Measurements from ENCODE around the gene RAP1A. TPM values are rescaled to one million over a fixed set of nuclear protein-coding genes. Genes with fewer than 3 reads are reported as not detected.

Gene RAP1A
- total and polyA plus RNA-seq, 3 donors from 2014 or later = 20.8 to 42.8 (median 27.6) TPM

DNA sequence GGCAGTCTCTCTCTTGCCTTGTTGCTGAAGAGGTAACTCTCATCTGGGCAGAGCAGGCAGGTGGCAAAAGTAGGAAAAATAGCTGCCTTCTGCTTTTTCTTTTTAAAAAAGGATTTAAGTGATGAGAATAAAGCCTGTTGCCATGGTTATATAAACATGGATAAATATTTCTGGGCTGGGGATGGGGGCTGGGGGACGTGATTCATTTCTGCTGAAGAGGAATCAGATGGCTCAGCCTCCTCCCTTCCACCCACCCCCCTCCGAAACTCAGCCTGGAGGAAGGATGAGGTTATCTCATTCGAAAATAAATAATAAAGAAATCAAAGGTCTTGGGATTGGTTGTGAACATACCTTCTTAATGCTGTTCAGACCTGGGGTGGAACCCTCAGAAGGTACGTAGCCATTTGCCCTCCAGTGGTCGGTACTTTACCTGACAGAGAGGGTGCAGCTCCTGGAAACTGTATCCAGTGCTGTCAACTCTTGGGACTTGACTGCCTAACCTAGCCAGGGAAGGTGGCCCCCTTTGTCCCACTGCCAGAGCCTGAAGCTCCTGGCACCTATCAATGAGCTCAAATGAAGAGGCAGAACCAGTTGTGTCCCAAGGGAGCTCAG, 123.5 kb downstream of the RAP1A start:
- H3K4me3 ChIP-seq = no peak overlapping the region
- WGBS, 2 donors = 87 to 94% methylated on average over 5 of the region's 5 CpGs
- H3K27me3 ChIP-seq = no peaks in the 10 kb centered on the region
- H3K4me1 ChIP-seq = peaks cover 1% of the 10 kb centered on the region
- DNase-seq = no peak
- intact Hi-C loops (cut with DNase I; ENCODE audit: low total_unique reads) = no loop called here
- no peaks in the 10 kb centered on the region for H3K36me3 ChIP-seq (ENCODE audit: low read depth, missing control alignments)
- TF ChIP-seq POLR2A (IDR thresholded peaks at IDR 0.05) = no peak
- TF ChIP-seq, protein P1, sequence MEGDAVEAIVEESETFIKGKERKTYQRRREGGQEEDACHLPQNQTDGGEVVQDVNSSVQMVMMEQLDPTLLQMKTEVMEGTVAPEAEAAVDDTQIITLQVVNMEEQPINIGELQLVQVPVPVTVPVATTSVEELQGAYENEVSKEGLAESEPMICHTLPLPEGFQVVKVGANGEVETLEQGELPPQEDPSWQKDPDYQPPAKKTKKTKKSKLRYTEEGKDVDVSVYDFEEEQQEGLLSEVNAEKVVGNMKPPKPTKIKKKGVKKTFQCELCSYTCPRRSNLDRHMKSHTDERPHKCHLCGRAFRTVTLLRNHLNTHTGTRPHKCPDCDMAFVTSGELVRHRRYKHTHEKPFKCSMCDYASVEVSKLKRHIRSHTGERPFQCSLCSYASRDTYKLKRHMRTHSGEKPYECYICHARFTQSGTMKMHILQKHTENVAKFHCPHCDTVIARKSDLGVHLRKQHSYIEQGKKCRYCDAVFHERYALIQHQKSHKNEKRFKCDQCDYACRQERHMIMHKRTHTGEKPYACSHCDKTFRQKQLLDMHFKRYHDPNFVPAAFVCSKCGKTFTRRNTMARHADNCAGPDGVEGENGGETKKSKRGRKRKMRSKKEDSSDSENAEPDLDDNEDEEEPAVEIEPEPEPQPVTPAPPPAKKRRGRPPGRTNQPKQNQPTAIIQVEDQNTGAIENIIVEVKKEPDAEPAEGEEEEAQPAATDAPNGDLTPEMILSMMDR (IDR thresholded peaks at IDR 0.05) = no peak
- no peaks in the 10 kb centered on the region for H3K9me3 ChIP-seq
- H3K27ac ChIP-seq = no peak overlapping the region

DNA sequence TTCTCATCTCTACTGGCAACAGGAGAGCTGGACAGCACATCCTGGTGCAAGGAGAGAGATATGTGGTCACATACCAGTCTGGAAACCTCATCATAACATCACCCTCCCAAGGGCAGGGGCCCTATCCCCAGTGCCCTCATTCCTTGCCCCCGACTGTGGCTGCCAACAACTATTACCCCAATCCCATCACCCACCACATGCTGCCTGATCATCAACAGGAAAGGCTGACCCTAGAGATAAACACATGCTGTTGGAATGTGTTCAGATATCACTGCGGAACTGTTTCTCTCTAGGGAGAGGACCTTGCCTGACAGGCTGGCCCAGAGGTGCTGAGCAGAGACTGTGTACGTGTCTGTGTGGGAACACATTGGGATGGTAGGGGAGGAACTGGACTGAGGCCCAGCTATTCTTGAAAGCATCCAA, 124.1 kb downstream of the RAP1A start:
- Histone ChIP-seq H3K9me3 (no peaks in the 10 kb centered on the region), H3K4me1 (no peaks in the 10 kb centered on the region), H3K27me3 (no peaks in the 10 kb centered on the region), H3K4me3 (no peak overlapping the region), H3K27ac (no peak overlapping the region), H3K36me3 (ENCODE audit: low read depth, missing control alignments) (no peaks in the 10 kb centered on the region)
- TF ChIP-seq, protein P1 (IDR thresholded peaks at IDR 0.05) = no peak
- TF ChIP-seq POLR2A (IDR thresholded peaks at IDR 0.05) = no peak
- intact Hi-C loops (cut with DNase I; ENCODE audit: low total_unique reads) = no loop called here
- no peak for DNase-seq
- 55 to 57% methylated on average over 3 of the region's 3 CpGs for WGBS, 2 donors

DNA sequence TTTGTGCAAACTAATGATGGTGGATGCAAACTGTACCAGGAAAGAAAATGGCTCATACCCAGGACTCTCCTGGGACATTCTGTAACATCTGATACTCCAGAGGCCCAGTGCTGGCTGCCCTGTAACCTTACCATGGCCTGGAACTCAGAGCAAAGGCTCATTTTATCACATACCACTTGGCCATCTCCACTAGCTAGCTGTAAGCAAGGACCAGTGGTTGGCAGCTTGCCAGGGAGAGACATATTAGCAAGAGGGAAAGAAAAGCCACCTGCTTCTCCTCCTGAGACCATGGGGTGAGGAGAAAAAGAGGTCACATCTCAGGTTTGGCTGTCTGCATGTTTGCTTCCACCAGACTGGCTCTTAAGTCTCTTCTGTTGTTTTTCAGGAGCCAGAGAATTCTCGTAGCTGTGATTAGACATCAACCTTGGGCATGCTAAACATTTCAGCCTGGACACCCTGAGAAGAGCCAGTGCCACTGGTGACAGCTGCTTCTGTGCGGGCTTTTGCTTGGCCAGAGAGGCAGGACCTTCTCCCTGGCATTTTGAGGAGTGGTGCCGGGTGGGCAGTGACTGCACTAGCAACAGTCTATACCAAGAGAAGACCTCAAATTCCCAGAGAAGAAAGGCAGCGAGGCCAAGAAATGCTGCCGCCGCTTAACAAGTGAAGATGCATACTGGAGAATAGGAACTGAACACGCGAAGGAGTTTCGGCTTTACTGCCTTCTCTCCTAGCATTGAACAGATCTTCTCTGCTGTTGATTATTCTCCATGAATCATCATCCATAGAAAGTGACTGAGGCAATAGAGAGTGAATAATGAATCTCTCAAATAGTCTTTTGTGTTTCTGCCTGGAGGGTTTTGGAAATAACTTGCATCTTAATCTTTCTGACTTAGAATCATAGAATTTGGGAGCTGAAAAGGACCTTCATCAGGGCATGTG, 126.4 kb downstream of the RAP1A start:
- Histone ChIP-seq H3K27ac (no peak overlapping the region), H3K27me3 (no peaks in the 10 kb centered on the region), H3K4me3 (no peak overlapping the region), H3K36me3 (ENCODE audit: low read depth, missing control alignments) (no peaks in the 10 kb centered on the region), H3K4me1 (peaks cover 7% of the 10 kb centered on the region), H3K9me3 (no peaks in the 10 kb centered on the region)
- intact Hi-C loops (cut with DNase I; ENCODE audit: low total_unique reads) = no loop called here
- no peak for DNase-seq
- TF ChIP-seq, protein P1 (IDR thresholded peaks at IDR 0.05) = no peak
- no peak for TF ChIP-seq POLR2A (IDR thresholded peaks at IDR 0.05)
- WGBS, 2 donors = 82 to 90% methylated on average over 9 of the region's 9 CpGs

DNA sequence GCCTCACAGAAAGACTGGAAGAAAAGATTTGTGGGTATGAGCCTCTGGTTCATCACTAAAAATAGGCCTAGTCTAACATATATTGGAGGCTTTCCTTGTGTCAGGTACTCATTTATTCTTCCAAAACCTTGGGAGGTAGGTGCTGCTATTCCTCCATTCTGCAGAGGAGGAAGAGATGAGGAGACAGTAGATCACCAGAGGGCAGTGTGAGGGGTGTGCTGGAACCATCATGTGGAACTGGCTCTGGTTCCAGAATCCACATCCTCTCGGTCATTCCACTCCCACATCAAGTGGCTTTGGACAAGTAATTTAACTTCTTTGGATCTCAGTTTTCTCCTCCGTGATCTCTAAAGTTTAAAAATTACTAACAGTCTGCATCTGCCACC, 127.0 kb downstream of the RAP1A start:
- H3K4me1 ChIP-seq = peaks cover 12% of the 10 kb centered on the region
- no peak for TF ChIP-seq POLR2A (IDR thresholded peaks at IDR 0.05)
- TF ChIP-seq, protein P1 (IDR thresholded peaks at IDR 0.05) = no peak
- H3K27ac ChIP-seq = no peak overlapping the region
- 71 to 86% methylated on average over 2 of the region's 2 CpGs for WGBS, 2 donors
- H3K9me3 ChIP-seq = no peaks in the 10 kb centered on the region
- H3K36me3 ChIP-seq (ENCODE audit: low read depth, missing control alignments) = no peaks in the 10 kb centered on the region
- H3K4me3 ChIP-seq = no peak overlapping the region
- intact Hi-C loops (cut with DNase I; ENCODE audit: low total_unique reads) = no loop called here
- no peaks in the 10 kb centered on the region for H3K27me3 ChIP-seq
- no peak for DNase-seq

Data from testis (tissue), 3 donors.